Osteoblast (primary cell): ENCODE data around the gene MGAT4A. TPM values are rescaled to one million over a fixed set of nuclear protein-coding genes. Genes with fewer than 3 reads are reported as not detected.
A peak's percentile ranks its signal among the peaks of the same experiment; 100 is the strongest.

Experiments used
- DNase-seq: peaks from one replicate; pipeline ENCODE4 v3.0.0; 2011; ENCODE audit warnings: low spot score, mixed read lengths; ENCODE audit not compliant: insufficient read length; ENCODE audit errors: missing footprints
- H2AFZ ChIP-seq: 2 replicates; pipeline ENCODE4 v1.6.0; 2011; ENCODE audit warnings: mild to moderate bottlenecking, low read length
- H3K27ac ChIP-seq: 2 replicates; pipeline ENCODE4 v1.5.1; 2011; ENCODE audit warnings: mild to moderate bottlenecking, low read depth, low read length, moderate library complexity
- H3K27me3 ChIP-seq: 2 replicates; pipeline ENCODE4 v1.6.0; 2012; ENCODE audit warnings: mild to moderate bottlenecking, control low read depth, inconsistent platforms, low read length, moderate library complexity; ENCODE audit not compliant: insufficient read depth
- H3K36me3 ChIP-seq: 2 replicates; pipeline ENCODE4 v1.5.1; 2011; ENCODE audit warnings: mild to moderate bottlenecking, low read length, control low read depth, moderate library complexity; ENCODE audit not compliant: insufficient read depth
- H3K4me1 ChIP-seq: 2 replicates; pipeline ENCODE4 v1.5.1; 2011; ENCODE audit warnings: mild to moderate bottlenecking, low read length, control low read depth, moderate library complexity; ENCODE audit not compliant: insufficient read depth
- H3K4me2 ChIP-seq: 2 replicates; pipeline ENCODE4 v1.6.0; 2011; ENCODE audit warnings: mild to moderate bottlenecking, low read length; ENCODE audit not compliant: insufficient read depth
- H3K4me3 ChIP-seq: fragments of 200-600 bp; sonication (generic); 3 replicates; pipeline ENCODE4 v1.5.1; 2012; ENCODE audit warnings: mild to moderate bottlenecking, low read length, inconsistent platforms; ENCODE audit not compliant: insufficient read depth
- H3K79me2 ChIP-seq: 2 replicates; pipeline ENCODE4 v1.6.0; 2012; ENCODE audit warnings: mild to moderate bottlenecking, low read length, control low read depth, inconsistent platforms; ENCODE audit not compliant: insufficient read depth
- H3K9me3 ChIP-seq: 2 replicates; pipeline ENCODE4 v1.5.1; 2011; ENCODE audit warnings: low read depth, low read length, control low read depth
- H4K20me1 ChIP-seq: 2 replicates; pipeline ENCODE4 v1.6.0; 2012; ENCODE audit warnings: mild to moderate bottlenecking, low read length, control low read depth; ENCODE audit not compliant: insufficient read depth
- total RNA-seq: library from RNA; depleted of rRNA; stranded (reverse); fragments of >200 nt; gene quantifications from 2 replicates; pipeline ENCODE4 v1.2.3, GENCODE V29; 2012
- TF ChIP-seq, protein P1 (sequence below): IDR thresholded peaks from 2 replicates; pipeline ENCODE4 v1.5.1; 2011; ENCODE audit warnings: mild to moderate bottlenecking, low read depth, low read length, moderate library complexity; ENCODE audit errors: extremely low read depth

The MGAT4A gene
- total RNA-seq, 1 donor = 0.36 TPM

DNA sequence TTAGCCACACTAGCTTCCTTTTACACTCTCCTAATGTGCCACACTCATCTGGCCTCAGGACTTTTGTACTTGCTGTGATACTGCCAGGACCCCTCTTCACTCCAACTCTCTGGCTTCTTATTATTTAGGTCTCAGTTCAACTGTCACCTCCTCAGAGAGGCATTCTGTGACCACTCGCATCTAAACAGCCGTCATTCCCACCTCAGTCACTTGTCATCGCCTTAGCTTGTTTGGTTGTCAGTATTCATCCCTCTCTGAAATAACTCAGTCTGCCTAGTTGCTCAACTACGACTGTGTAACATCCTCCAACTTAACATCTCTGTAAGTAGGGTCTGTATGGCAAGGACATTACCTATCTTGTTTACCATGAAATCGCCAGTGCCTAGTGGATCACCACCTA lies 27.2 kb downstream of the MGAT4A start:
- no peak overlapping the region for H3K4me2 ChIP-seq
- H3K27me3 ChIP-seq = peaks cover 2% of the 10 kb centered on the region
- TF ChIP-seq, protein P1, sequence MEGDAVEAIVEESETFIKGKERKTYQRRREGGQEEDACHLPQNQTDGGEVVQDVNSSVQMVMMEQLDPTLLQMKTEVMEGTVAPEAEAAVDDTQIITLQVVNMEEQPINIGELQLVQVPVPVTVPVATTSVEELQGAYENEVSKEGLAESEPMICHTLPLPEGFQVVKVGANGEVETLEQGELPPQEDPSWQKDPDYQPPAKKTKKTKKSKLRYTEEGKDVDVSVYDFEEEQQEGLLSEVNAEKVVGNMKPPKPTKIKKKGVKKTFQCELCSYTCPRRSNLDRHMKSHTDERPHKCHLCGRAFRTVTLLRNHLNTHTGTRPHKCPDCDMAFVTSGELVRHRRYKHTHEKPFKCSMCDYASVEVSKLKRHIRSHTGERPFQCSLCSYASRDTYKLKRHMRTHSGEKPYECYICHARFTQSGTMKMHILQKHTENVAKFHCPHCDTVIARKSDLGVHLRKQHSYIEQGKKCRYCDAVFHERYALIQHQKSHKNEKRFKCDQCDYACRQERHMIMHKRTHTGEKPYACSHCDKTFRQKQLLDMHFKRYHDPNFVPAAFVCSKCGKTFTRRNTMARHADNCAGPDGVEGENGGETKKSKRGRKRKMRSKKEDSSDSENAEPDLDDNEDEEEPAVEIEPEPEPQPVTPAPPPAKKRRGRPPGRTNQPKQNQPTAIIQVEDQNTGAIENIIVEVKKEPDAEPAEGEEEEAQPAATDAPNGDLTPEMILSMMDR = no peak
- no peak overlapping the region for H2AFZ ChIP-seq
- no peaks in the 10 kb centered on the region for H3K4me1 ChIP-seq
- H3K79me2 ChIP-seq = no peaks in the 10 kb centered on the region
- H3K36me3 ChIP-seq = no peaks in the 10 kb centered on the region
- DNase-seq = no peak
- H3K9me3 ChIP-seq = no peaks in the 10 kb centered on the region
- H4K20me1 ChIP-seq = no peaks in the 10 kb centered on the region
- no peak overlapping the region for H3K27ac ChIP-seq
- no peak overlapping the region for H3K4me3 ChIP-seq

DNA sequence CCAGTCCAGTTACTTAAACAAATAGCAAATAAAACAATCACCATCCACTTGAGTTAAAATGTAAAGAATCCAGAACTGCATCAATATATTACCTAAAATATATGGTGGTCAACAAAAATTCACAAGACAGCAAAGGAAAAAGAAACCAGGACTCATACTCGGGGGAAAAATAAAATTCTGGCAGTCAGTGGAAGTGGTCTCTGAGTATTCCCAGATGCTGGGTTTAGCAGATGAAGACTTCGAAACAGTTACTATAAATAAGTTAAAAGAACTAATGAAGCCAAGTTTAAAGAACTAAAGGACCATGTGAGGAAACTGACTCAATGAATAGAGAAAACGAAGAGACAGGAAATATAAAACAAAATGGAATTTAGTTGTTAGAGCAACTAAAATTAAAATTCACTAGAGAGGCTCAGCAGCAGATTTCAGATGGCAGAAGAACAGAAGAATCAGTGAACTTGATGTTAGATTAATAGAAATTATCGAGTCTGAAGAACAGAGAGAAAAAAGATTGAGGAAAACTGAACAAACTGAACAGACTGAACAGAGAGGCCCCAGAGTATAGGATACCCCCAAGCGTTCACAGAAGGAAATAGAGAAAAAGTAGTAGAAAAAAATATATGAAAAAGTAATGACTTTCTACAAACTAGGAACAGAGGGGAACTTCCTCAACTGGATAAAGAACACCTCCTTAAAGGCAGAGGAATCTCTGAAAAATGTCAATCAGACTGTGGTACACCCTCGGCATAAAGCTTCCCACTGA lies 27.9 kb downstream of the MGAT4A start:
- Histone ChIP-seq H4K20me1 (no peaks in the 10 kb centered on the region), H3K4me1 (no peaks in the 10 kb centered on the region), H3K9me3 (no peaks in the 10 kb centered on the region), H3K4me2 (peak overlapping the region; percentile 43), H3K4me3 (no peak overlapping the region), H3K79me2 (no peaks in the 10 kb centered on the region), H3K27ac (no peak overlapping the region), H3K36me3 (no peaks in the 10 kb centered on the region), H3K27me3 (peaks cover 3% of the 10 kb centered on the region), H2AFZ (peak overlapping the region; percentile 29)
- TF ChIP-seq, protein P1 = no peak
- peak; percentile 77 for DNase-seq

GRCh38 chr2:98702127-98702802 lies 28.7 kb downstream of the MGAT4A start:
- H3K9me3 ChIP-seq = no peaks in the 10 kb centered on the region
- peak overlapping the region; percentile 43 for H3K4me2 ChIP-seq
- peak overlapping the region; percentile 29 for H2AFZ ChIP-seq
- no peaks in the 10 kb centered on the region for H3K79me2 ChIP-seq
- peaks cover 3% of the 10 kb centered on the region for H3K27me3 ChIP-seq
- H3K4me3 ChIP-seq = no peak overlapping the region
- H3K27ac ChIP-seq = no peak overlapping the region
- no peaks in the 10 kb centered on the region for H4K20me1 ChIP-seq
- H3K4me1 ChIP-seq = no peaks in the 10 kb centered on the region
- no peaks in the 10 kb centered on the region for H3K36me3 ChIP-seq
- DNase-seq = no peak
- TF ChIP-seq, protein P1 = no peak

DNA sequence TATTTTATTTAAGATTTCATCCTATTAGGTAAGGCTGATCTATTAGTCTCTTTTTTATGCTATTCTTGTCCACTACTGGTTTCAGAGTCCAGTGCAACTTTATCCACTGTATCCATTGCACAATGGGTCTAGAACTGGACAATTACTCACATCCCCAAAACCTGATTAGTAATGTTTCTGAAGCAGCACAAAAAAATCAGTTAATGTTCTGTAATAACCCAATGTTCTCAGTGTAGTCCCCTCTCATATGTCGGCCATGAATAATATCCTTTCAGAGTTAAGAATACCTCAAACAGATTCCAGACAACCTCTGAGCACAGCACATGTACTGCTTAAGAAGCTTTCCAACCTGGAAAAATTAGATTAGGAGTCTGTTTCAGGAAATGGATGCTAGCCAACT lies 29.7 kb downstream of the MGAT4A start:
- no peaks in the 10 kb centered on the region for H3K36me3 ChIP-seq
- H3K9me3 ChIP-seq = no peaks in the 10 kb centered on the region
- H4K20me1 ChIP-seq = no peaks in the 10 kb centered on the region
- H3K27ac ChIP-seq = no peak overlapping the region
- H3K4me2 ChIP-seq = no peak overlapping the region
- TF ChIP-seq, protein P1 = no peak
- H3K4me3 ChIP-seq = no peak overlapping the region
- H3K79me2 ChIP-seq = no peaks in the 10 kb centered on the region
- no peak overlapping the region for H2AFZ ChIP-seq
- peaks cover 5% of the 10 kb centered on the region for H3K27me3 ChIP-seq
- peak; percentile 46 for DNase-seq
- no peaks in the 10 kb centered on the region for H3K4me1 ChIP-seq
